GM12878 (cell line): ENCODE measurements around the gene ABCB8. TPM values are rescaled to one million over a fixed set of nuclear protein-coding genes. Genes with fewer than 3 reads are reported as not detected.
A peak's percentile ranks its signal among the peaks of the same experiment; 100 is the strongest.

Experiments
- ATAC-seq: fragments of 200-7000 bp; cut with Tn5 transposase; 3 replicates; pipeline ENCODE4 v1.9.1; 2020; ENCODE audit warnings: mild to moderate bottlenecking, moderate library complexity
- Bru-seq: library from RNA; stranded (reverse); fragments of 400-500 nt; gene quantifications from one replicate; lab custom pipeline; 2021; lab: Mats Ljungman, UMichigan
- BruChase-seq, 2 experiments: library from RNA; stranded (reverse); fragments of 400-500 nt; gene quantifications; one replicate each; lab custom pipeline; 2021; lab: Mats Ljungman, UMichigan
- BruUV-seq: library from RNA; stranded (reverse); fragments of 400-500 nt; replicated peaks from 2 replicates; lab custom pipeline; 2021; lab: Mats Ljungman, UMichigan
- CTCF ChIA-PET: fragments of 300-600 bp; sonication (Branson Sonifier 250); formaldehyde crosslinking; extraction: SDS; loops from one replicate; lab custom pipeline; 2021; ENCODE audit warnings: inconsistent platforms; lab: Yijun Ruan, JAX
- POLR2A ChIA-PET: fragments of 350-600 bp; formaldehyde crosslinking; extraction: SDS; loops from one replicate; lab custom pipeline; 2021; ENCODE audit warnings: inconsistent platforms; lab: Charles Lee
- RAD21 ChIA-PET: fragments of 300-600 bp; sonication (Branson Sonifier 250); formaldehyde crosslinking; loops from one replicate; lab custom pipeline; 2023; ENCODE audit warnings: antibody characterized with exemption; ENCODE audit not compliant: unreplicated experiment; lab: Charles Lee
- SMC1A ChIA-PET: fragments of 300-600 bp; sonication (Branson Sonifier 250); formaldehyde crosslinking; loops from one replicate; lab custom pipeline; 2023; ENCODE audit not compliant: unreplicated experiment, uncharacterized antibody; lab: Charles Lee
- DNase-seq: peaks from one replicate; pipeline ENCODE4 v3.0.0-alpha.2; 2011; ENCODE audit warnings: low read depth, low spot score
- FAIRE-seq: peaks from 3 replicates; lab custom pipeline; 2011; peaks lifted over from hg19 to GRCh38; lab: Jason Lieb, UNC
- H2AFZ ChIP-seq: 2 replicates; pipeline ENCODE4 v1.6.0; 2011; ENCODE audit warnings: low read depth, low read length, control low read depth; ENCODE audit not compliant: control insufficient read depth
- H3K27ac ChIP-seq: 2 replicates; pipeline ENCODE4 v1.5.1; 2011; ENCODE audit warnings: control low read depth; ENCODE audit not compliant: control insufficient read depth, insufficient read depth
- H3K27me3 ChIP-seq, 2 experiments: replicated peaks in 1 of 2; 2 replicates each; pipeline versions ENCODE4 v1.6.0 to v1.6.1; 2011; ENCODE audit warnings: low read length in 1 of 2; ENCODE audit not compliant: control insufficient read depth in 2 of 2, insufficient read depth in 2 of 2
- H3K36me3 ChIP-seq, 2 experiments: 2 replicates each; pipeline ENCODE4 v1.5.1; 2011; ENCODE audit warnings: low read length in 1 of 2; ENCODE audit not compliant: control insufficient read depth in 2 of 2, insufficient read depth in 2 of 2
- H3K4me1 ChIP-seq: 2 replicates; pipeline ENCODE4 v1.6.1; 2011; ENCODE audit warnings: mild to moderate bottlenecking, low read length, moderate library complexity, mixed read lengths; ENCODE audit not compliant: control insufficient read depth, insufficient read depth
- H3K4me2 ChIP-seq: 2 replicates; pipeline ENCODE4 v1.6.0; 2011; ENCODE audit warnings: control low read depth; ENCODE audit not compliant: control insufficient read depth, insufficient read depth
- H3K4me3 ChIP-seq: fragments of 200-600 bp; sonication (generic); 2 replicates; pipeline ENCODE4 v1.5.1; 2016
- H3K79me2 ChIP-seq: 2 replicates; pipeline ENCODE4 v1.6.0; 2011; ENCODE audit warnings: low read length; ENCODE audit not compliant: control insufficient read depth, insufficient read depth
- H3K9ac ChIP-seq: 2 replicates; pipeline ENCODE4 v1.8.0; 2011; ENCODE audit warnings: low read length, control low read depth, mixed read lengths; ENCODE audit not compliant: control insufficient read depth, insufficient read depth
- H3K9me3 ChIP-seq: replicated peaks from 3 replicates; pipeline ENCODE4 v1.5.1; 2011; ENCODE audit warnings: mild to moderate bottlenecking, low read length; ENCODE audit not compliant: control insufficient read depth, insufficient read depth
- H4K20me1 ChIP-seq: 2 replicates; pipeline ENCODE4 v1.6.0; 2011; ENCODE audit not compliant: control insufficient read depth, insufficient read depth
- BCL11A ChIP-seq: IDR thresholded peaks from 2 replicates; pipeline ENCODE4 v1.6.1; 2011; ENCODE audit warnings: low read depth, low read length
- DPF2 ChIP-seq: fragments of 450-650 bp; IDR thresholded peaks from 2 replicates; pipeline ENCODE4 v1.6.1; 2017; ENCODE audit warnings: mild to moderate bottlenecking
- NR2F1 ChIP-seq: fragments of 450-650 bp; conservative IDR thresholded peaks from 2 replicates; pipeline ENCODE4 v1.6.1; 2017; ENCODE audit warnings: mild to moderate bottlenecking
- SUZ12 ChIP-seq: fragments of 200-600 bp; sonication (generic); IDR thresholded peaks from one replicate; pipeline ENCODE4 v1.6.1; 2018; ENCODE audit warnings: antibody characterized with exemption, mild to moderate bottlenecking; ENCODE audit not compliant: unreplicated experiment
- TAF1 ChIP-seq: IDR thresholded peaks from 2 replicates; pipeline ENCODE4 v1.6.1; 2011; ENCODE audit warnings: mild to moderate bottlenecking, low read depth, low read length, borderline replicate concordance
- WGBS: methylation state at CpG from one replicate; pipeline ENCODE4 v1.1.6; 2016; ENCODE audit warnings: low lambda C conversion rate; ENCODE audit not compliant: insufficient replicate concordance, insufficient coverage; ENCODE audit errors: missing lambda C conversion rate; 5-methylcytosine and 5-hydroxymethylcytosine counted together
- in situ Hi-C: fragments of 300-500 bp; cut with MboI; formaldehyde crosslinking; loops from 9 replicates; pipeline ENCODE4 v1.14.3; 2018; ENCODE audit warnings: mixed read lengths
- intact Hi-C: fragments of 100-400 bp; cut with micrococcal nuclease; formaldehyde crosslinking; loops from one replicate; pipeline ENCODE4 v1.14.2; 2022; ENCODE audit not compliant: unreplicated experiment
- long read RNA-seq, 2 experiments: library from polyadenylated mRNA; unstranded; transcript quantifications; one replicate each; pipeline ENCODE4 v2.0.0, GENCODE V29; 2019 to 2020
- polyA minus RNA-seq, 3 experiments: library from RNA; depleted of rRNA, polyadenylated mRNA; stranded (reverse); fragments of >200 nt; gene quantifications; 2 replicates each; pipeline ENCODE4 v1.2.3, GENCODE V29; 2011
- polyA plus RNA-seq, 11 experiments: library from polyadenylated mRNA; depleted of rRNA in 4 of 11; unstranded in 6 of 11; stranded (reverse) in 5 of 11; fragments of >200 nt; fragmentation: Nextera tagmentation in 4 of 11; fragmentation: Illumina TruSeq in 1 of 11; extraction: Ambion mirVana in 4 of 11; extraction: Trizol in 1 of 11; gene quantifications; 1 replicate in 1 of 11; 2 replicates in 10 of 11; pipeline versions ENCODE4 v1.2.1 to v1.2.3, GENCODE V29; 2011 to 2016; ENCODE audit warnings: inconsistent platforms in 2 of 11, missing spikeins in 2 of 11, low read depth in 1 of 11
- total RNA-seq, 4 experiments: library from RNA; depleted of rRNA in 3 of 4; stranded (reverse); fragments of >200 nt in 3 of 4; fragmentation: Illumina TruSeq in 1 of 4; extraction: Trizol in 1 of 4; gene quantifications; 2 replicates each; pipeline versions ENCODE4 v1.2.1 to v1.2.3, GENCODE V29; 2013 to 2021
- TF ChIP-seq, protein P1 (sequence below): fragments of 450-650 bp; IDR thresholded peaks from 2 replicates; pipeline ENCODE4 v1.6.1; 2017; ENCODE audit warnings: mild to moderate bottlenecking
- TF ChIP-seq, protein P2 (sequence below): fragments of 450-650 bp; formaldehyde crosslinking; IDR thresholded peaks from 2 replicates; pipeline ENCODE4 v1.4.0; 2022; ENCODE audit warnings: mild to moderate bottlenecking, moderate library complexity

ABCB8 gene
- 46.2 and 58.1 TPM in 2 replicates for total RNA-seq (2013; cell fraction: nucleolus; rRNA removed)
- total RNA-seq (2014; rRNA removed) (26.3 and 27.4 TPM in 2 replicates), total RNA-seq (2014; rRNA removed; fragmentation: Illumina TruSeq; extraction: Trizol) (9.1 and 10.8 TPM in 2 replicates), total RNA-seq (2021) (30.6 and 34.7 TPM in 2 replicates), polyA plus RNA-seq (2011; rRNA removed) (3.8 and 9.6 TPM in 2 replicates), polyA plus RNA-seq (2014; fragmentation: Illumina TruSeq; extraction: Trizol) (4.7 and 11.5 TPM in 2 replicates), polyA plus RNA-seq (2014; fragmentation: Nextera tagmentation; extraction: Ambion mirVana) (1 to 10 TPM in 1 of 2 experiments, under 1 TPM in 1; 0.77 to 1.2 TPM), polyA plus RNA-seq (2014; rRNA removed) (24.7 and 27.3 TPM in 2 replicates), polyA plus RNA-seq (2016; fragmentation: Nextera tagmentation; extraction: Ambion mirVana) (10 to 100 TPM; 30.5 to 34.8 TPM), polyA minus RNA-seq (2011; rRNA and poly(A)+ RNA removed) (15.9 and 30.2 TPM in 2 replicates), Bru-seq, nascent RNA (percentile 48 among the genes with signal in this experiment), BruChase-seq, experiment 1, labeled RNA remaining after a 6-hour chase (percentile 53 among the genes with signal in this experiment), BruChase-seq, experiment 2, labeled RNA remaining after a 2-hour chase (percentile 51 among the genes with signal in this experiment)
- polyA plus RNA-seq (2011; ENCODE audit: low read depth): 5.0 TPM
- 16.5 and 21.4 TPM in 2 replicates for polyA plus RNA-seq (2011; cell fraction: cytosol; rRNA removed)
- polyA plus RNA-seq (2011; cell fraction: nucleus; rRNA removed): 60.0 and 60.7 TPM in 2 replicates
- 13.0 and 13.2 TPM in 2 replicates for polyA plus RNA-seq (2012)
- 14.3 and 15.0 TPM in 2 replicates for polyA minus RNA-seq (2011; cell fraction: cytosol; rRNA and poly(A)+ RNA removed)
- 16.9 and 33.6 TPM in 2 replicates for polyA minus RNA-seq (2011; cell fraction: nucleus; rRNA and poly(A)+ RNA removed)
- long read RNA-seq, experiment 1, full-length matches to known transcripts: 4 of 9 reads
- long read RNA-seq, experiment 1, partial matches to known transcripts: 1 of 9 reads
- long read RNA-seq, experiment 1, other reads (novel, unspliced or antisense): 4 of 9 reads
- long read RNA-seq, experiment 2, partial matches to known transcripts: 0 of 4 reads
- long read RNA-seq, experiment 2, other reads (novel, unspliced or antisense): 3 of 4 reads

DNA sequence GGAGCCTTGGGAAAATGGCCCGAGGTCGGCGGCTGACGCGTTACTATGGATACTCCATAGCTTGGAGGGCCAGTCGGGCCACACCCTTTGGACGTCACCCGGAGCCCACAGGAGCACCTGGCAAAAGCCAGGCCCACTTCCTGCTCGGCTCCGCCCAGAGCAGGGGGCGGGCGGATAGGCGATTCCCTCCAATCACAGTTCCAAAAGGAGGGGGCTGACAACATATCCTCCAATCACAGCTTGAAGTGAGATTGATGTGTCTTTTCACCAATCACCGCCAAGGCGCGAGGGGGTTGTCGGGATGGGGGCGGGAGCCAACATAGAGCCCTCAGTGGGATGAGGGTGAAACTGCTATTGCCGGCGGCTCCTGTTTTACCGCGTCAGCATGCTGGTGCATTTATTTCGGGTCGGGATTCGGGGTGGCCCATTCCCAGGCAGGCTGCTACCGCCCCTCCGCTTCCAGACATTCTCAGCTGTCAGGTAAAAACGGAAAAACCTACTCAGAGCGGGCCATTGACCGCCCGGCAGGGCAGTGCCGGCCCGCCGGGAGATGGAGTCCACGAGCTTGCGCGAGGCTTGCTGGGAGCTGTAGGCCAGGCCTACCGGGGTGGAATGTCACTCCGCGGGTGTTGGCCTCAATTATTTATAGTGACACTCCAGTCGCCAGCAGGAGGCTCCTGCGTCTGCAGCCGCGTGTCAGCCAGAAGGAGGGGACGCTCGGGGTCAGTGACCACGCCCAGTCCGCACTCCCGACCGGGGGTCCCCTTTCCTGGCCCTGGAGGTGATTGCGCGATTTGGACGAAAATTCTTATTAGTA, at the start of gene ABCB8:
Gene ABCB8, plus strand, starts transcription at position 320 of the 817 bp plus-strand sequence. Its CDS starts 66 bp downstream, at position 386.
- WGBS: under 1% methylated on average over 53 of the region's 53 CpGs
- no peaks in the 10 kb centered on the region; the same call in 1 of the 2 replicates for H3K79me2 ChIP-seq
- in situ Hi-C loops (no loop called here), intact Hi-C loops (loop anchor here (1.0 to 2.0 kb wide), 3 partner anchors 30 to 82 kb away; partner anchors contain the start of gene TMUB1)
- H3K9ac ChIP-seq: peak within 1 kb of the TSS; percentile 42
- peaks cover 4% of the 10 kb centered on the region for H3K4me1 ChIP-seq
- peak within 1 kb of the TSS; percentile 81 for H3K4me3 ChIP-seq
- ChIA-PET SMC1A (interaction anchor here (0.7 to 2.3 kb wide), 8 partner anchors 10 to 748 kb away, joined by 3 to 16 read pairs (median 4); partner anchors contain the start of genes ABCF2 and AGAP3), RAD21 (interaction anchor here (0.7 to 1.5 kb wide), 9 partner anchors 18 to 199 kb away, joined by 3 to 10 read pairs (median 3); partner anchors contain the start of gene FASTK), POLR2A (interaction anchor here (0.5 to 2.4 kb wide), 6 partner anchors 30 to 1845 kb away, joined by 3 to 14 read pairs (median 3); partner anchors contain the start of genes FASTK and TMUB1), CTCF (interaction anchor here (0.7 to 6.0 kb wide), 15 partner anchors 10 to 250 kb away, joined by 3 to 35 read pairs (median 4); partner anchors contain the start of genes ABCF2 and CDK5)
- FAIRE-seq (peak; percentile 99), DNase-seq (peak; percentile 98), ATAC-seq (peak; percentile 96)
- BruUV-seq: TSS peak; percentile 92
- peak within 1 kb of the TSS; percentile 70 for H3K4me2 ChIP-seq
- peak within 1 kb of the TSS; percentile 47 for H3K27ac ChIP-seq
- H2AFZ ChIP-seq: peak within 1 kb of the TSS; percentile 90
- no peaks in the 10 kb centered on the region; a peak in 1 of 4 replicates for H3K27me3 ChIP-seq
- no peaks in the 10 kb centered on the region for H3K9me3 ChIP-seq
- H3K36me3 ChIP-seq: peaks cover 0 to 3% of the 10 kb centered on the region in 2 experiments; a peak in 1 of 4 replicates
- H4K20me1 ChIP-seq: no peaks in the 10 kb centered on the region
- TF ChIP-seq SUZ12 (no peak), TAF1 (no peak), BCL11A (0 out of 2 replicates have a peak, but pooled peaks have one; percentile 7), DPF2 (peak; percentile 95), NR2F1 (peak; percentile 69; the same call in 1 of the 2 replicates)
- TF ChIP-seq, protein P1, sequence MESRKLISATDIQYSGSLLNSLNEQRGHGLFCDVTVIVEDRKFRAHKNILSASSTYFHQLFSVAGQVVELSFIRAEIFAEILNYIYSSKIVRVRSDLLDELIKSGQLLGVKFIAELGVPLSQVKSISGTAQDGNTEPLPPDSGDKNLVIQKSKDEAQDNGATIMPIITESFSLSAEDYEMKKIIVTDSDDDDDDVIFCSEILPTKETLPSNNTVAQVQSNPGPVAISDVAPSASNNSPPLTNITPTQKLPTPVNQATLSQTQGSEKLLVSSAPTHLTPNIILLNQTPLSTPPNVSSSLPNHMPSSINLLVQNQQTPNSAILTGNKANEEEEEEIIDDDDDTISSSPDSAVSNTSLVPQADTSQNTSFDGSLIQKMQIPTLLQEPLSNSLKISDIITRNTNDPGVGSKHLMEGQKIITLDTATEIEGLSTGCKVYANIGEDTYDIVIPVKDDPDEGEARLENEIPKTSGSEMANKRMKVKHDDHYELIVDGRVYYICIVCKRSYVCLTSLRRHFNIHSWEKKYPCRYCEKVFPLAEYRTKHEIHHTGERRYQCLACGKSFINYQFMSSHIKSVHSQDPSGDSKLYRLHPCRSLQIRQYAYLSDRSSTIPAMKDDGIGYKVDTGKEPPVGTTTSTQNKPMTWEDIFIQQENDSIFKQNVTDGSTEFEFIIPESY: no peak
- TF ChIP-seq, protein P2, sequence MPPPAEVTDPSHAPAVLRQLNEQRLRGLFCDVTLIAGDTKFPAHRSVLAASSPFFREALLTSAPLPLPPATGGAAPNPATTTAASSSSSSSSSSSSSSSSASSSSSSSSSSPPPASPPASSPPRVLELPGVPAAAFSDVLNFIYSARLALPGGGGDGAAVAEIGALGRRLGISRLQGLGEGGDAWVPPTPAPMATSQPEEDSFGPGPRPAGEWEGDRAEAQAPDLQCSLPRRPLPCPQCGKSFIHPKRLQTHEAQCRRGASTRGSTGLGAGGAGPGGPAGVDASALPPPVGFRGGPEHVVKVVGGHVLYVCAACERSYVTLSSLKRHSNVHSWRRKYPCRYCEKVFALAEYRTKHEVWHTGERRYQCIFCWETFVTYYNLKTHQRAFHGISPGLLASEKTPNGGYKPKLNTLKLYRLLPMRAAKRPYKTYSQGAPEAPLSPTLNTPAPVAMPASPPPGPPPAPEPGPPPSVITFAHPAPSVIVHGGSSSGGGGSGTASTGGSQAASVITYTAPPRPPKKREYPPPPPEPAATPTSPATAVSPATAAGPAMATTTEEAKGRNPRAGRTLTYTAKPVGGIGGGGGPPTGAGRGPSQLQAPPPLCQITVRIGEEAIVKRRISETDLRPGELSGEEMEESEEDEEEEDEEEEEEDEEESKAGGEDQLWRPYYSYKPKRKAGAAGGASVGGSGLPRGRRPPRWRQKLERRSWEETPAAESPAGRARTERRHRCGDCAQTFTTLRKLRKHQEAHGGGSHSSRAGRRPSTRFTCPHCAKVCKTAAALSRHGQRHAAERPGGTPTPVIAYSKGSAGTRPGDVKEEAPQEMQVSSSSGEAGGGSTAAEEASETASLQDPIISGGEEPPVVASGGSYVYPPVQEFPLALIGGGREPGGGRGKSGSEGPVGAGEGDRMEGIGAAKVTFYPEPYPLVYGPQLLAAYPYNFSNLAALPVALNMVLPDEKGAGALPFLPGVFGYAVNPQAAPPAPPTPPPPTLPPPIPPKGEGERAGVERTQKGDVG (CRISPR knock-in tag): no peak
